HEK293 (cell line): Measurements from ENCODE around the gene COQ3.

Experiments
- CTCF ChIP-seq: fragments of 450-650 bp; formaldehyde crosslinking; IDR thresholded peaks from 2 replicates; pipeline ENCODE4 v1.5.1; 2016; ENCODE audit warnings: missing biosample characterization, missing genetic modification characterization
- GLI2 ChIP-seq: fragments of 450-650 bp; formaldehyde crosslinking; IDR thresholded peaks from 2 replicates; pipeline ENCODE4; 2017; ENCODE audit warnings: missing biosample characterization, missing genetic modification characterization, low read depth, borderline replicate concordance
- GLI4 ChIP-seq: fragments of 450-650 bp; formaldehyde crosslinking; IDR thresholded peaks from 2 replicates; pipeline ENCODE4 v1.5.1; 2016; ENCODE audit warnings: missing biosample characterization, missing genetic modification characterization
- KLF8 ChIP-seq: fragments of 450-650 bp; formaldehyde crosslinking; IDR thresholded peaks from 2 replicates; pipeline ENCODE4 v1.5.1; 2016; ENCODE audit warnings: missing biosample characterization, missing genetic modification characterization
- TCF7L2 ChIP-seq: IDR thresholded peaks from 2 replicates; pipeline ENCODE4 v1.6.1; 2011; ENCODE audit warnings: low read depth, mild to moderate bottlenecking, inconsistent platforms, low read length, moderate library complexity, borderline replicate concordance
- TRIM28 ChIP-seq: IDR thresholded peaks from 2 replicates; pipeline ENCODE4 v1.6.1; 2011; ENCODE audit warnings: low read length, control low read depth, borderline replicate concordance
- ZBTB21 ChIP-seq: fragments of 450-650 bp; formaldehyde crosslinking; IDR thresholded peaks from 2 replicates; pipeline ENCODE4 v1.5.1; 2017; ENCODE audit warnings: missing biosample characterization, missing genetic modification characterization
- ZNF248 ChIP-seq: fragments of 450-650 bp; formaldehyde crosslinking; IDR thresholded peaks from 2 replicates; pipeline ENCODE4 v1.5.1; 2017; ENCODE audit warnings: missing biosample characterization, missing genetic modification characterization
- ZNF37A ChIP-seq: fragments of 450-650 bp; IDR thresholded peaks from 2 replicates; pipeline ENCODE4 v1.5.1; 2018; ENCODE audit warnings: missing biosample characterization, missing genetic modification characterization
- ZNF514 ChIP-seq: fragments of 450-650 bp; formaldehyde crosslinking; IDR thresholded peaks from 2 replicates; pipeline ENCODE4 v1.5.1; 2016; ENCODE audit warnings: missing biosample characterization, missing genetic modification characterization
- ZNF626 ChIP-seq: fragments of 450-650 bp; sonication (Bioruptor Pico); formaldehyde crosslinking; IDR thresholded peaks from 2 replicates; pipeline ENCODE4 v1.5.1; 2018; ENCODE audit warnings: missing biosample characterization, missing genetic modification characterization, inconsistent platforms
- ZNF837 ChIP-seq: fragments of 450-650 bp; formaldehyde crosslinking; IDR thresholded peaks from 2 replicates; pipeline ENCODE4 v1.5.1; 2016; ENCODE audit warnings: missing biosample characterization, missing genetic modification characterization
- TF ChIP-seq, protein P1 (sequence below): fragments of 450-650 bp; formaldehyde crosslinking; IDR thresholded peaks from 2 replicates; pipeline ENCODE4 v1.5.1; 2016; ENCODE audit warnings: missing biosample characterization, missing genetic modification characterization
- TF ChIP-seq, protein P2 (sequence below): fragments of 450-650 bp; formaldehyde crosslinking; optimal IDR thresholded peaks from 2 replicates; pipeline ENCODE3; 2016; ENCODE audit warnings: missing biosample characterization, mild to moderate bottlenecking, missing genetic modification characterization

- no peak for TF ChIP-seq CTCF (tag by site-specific recombination)
- no peak for TF ChIP-seq ZNF837 (tag by site-specific recombination)
- TF ChIP-seq GLI2 = no peak
- TF ChIP-seq, protein P1, sequence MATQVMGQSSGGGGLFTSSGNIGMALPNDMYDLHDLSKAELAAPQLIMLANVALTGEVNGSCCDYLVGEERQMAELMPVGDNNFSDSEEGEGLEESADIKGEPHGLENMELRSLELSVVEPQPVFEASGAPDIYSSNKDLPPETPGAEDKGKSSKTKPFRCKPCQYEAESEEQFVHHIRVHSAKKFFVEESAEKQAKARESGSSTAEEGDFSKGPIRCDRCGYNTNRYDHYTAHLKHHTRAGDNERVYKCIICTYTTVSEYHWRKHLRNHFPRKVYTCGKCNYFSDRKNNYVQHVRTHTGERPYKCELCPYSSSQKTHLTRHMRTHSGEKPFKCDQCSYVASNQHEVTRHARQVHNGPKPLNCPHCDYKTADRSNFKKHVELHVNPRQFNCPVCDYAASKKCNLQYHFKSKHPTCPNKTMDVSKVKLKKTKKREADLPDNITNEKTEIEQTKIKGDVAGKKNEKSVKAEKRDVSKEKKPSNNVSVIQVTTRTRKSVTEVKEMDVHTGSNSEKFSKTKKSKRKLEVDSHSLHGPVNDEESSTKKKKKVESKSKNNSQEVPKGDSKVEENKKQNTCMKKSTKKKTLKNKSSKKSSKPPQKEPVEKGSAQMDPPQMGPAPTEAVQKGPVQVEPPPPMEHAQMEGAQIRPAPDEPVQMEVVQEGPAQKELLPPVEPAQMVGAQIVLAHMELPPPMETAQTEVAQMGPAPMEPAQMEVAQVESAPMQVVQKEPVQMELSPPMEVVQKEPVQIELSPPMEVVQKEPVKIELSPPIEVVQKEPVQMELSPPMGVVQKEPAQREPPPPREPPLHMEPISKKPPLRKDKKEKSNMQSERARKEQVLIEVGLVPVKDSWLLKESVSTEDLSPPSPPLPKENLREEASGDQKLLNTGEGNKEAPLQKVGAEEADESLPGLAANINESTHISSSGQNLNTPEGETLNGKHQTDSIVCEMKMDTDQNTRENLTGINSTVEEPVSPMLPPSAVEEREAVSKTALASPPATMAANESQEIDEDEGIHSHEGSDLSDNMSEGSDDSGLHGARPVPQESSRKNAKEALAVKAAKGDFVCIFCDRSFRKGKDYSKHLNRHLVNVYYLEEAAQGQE (tag by site-specific recombination) = no peak
- TF ChIP-seq ZNF626 (tag by site-specific recombination) = no peak
- no peak for TF ChIP-seq ZNF514 (tag by site-specific recombination)
- no peak for TF ChIP-seq ZBTB21 (tag by site-specific recombination)
- TF ChIP-seq, protein P2, sequence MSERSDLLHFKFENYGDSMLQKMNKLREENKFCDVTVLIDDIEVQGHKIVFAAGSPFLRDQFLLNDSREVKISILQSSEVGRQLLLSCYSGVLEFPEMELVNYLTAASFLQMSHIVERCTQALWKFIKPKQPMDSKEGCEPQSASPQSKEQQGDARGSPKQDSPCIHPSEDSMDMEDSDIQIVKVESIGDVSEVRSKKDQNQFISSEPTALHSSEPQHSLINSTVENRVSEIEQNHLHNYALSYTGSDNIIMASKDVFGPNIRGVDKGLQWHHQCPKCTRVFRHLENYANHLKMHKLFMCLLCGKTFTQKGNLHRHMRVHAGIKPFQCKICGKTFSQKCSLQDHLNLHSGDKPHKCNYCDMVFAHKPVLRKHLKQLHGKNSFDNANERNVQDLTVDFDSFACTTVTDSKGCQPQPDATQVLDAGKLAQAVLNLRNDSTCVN (tag by site-specific recombination) = no peak
- no peak for TF ChIP-seq ZNF248
- no peak for TF ChIP-seq TRIM28
- TF ChIP-seq KLF8 (tag by site-specific recombination) = no peak
- no peak for TF ChIP-seq ZNF37A (tag by site-specific recombination)
- TF ChIP-seq TCF7L2 = no peak
- no peak for TF ChIP-seq GLI4
Observed at GRCh38 chr6:99409672-99410071, 15.7 kb upstream of the COQ3 start.
